GM21528 (cell line): Measurements from ENCODE around the gene MORN4.
"Not testable (repeated sequence)": the region's sequence is repeated elsewhere in the genome, so short reads cannot be mapped to it uniquely, and the experiment has no call there.

ENCODE experiments used
- ATAC-seq: cut with Tn5 transposase; IDR thresholded peaks from one replicate; pipeline ENCODE4 v1.9.1; 2021; ENCODE audit warnings: mild to moderate bottlenecking, moderate library complexity; ENCODE audit not compliant: unreplicated experiment, low FRiP score

MORN4 gene

GRCh38 chr10:97632949-97633884, at the start of gene MORN4:
Gene MORN4, minus strand, starts transcription at chr10:97633500. Its CDS starts 13,847 bp downstream, at chr10:97619653.
- peak; percentile 97 for ATAC-seq

GRCh38 chr10:97682042-97682441, 48.7 kb upstream of the MORN4 start:
- no peak for ATAC-seq

- no peak for ATAC-seq
Measured at GRCh38 chr10:97679594-97679993, 46.3 kb upstream of the MORN4 start.

- ATAC-seq, result peak; percentile 62
Measured at GRCh38 chr10:97676770-97677581, 43.7 kb upstream of the MORN4 start.

- ATAC-seq, result no peak
Measured at GRCh38 chr10:97675222-97675621, 41.9 kb upstream of the MORN4 start.

GRCh38 chr10:97673736-97674525, 40.6 kb upstream of the MORN4 start:
- ATAC-seq, result no peak

- no peak for ATAC-seq
Measured at GRCh38 chr10:97669571-97669970, 36.3 kb upstream of the MORN4 start.

- no peak for ATAC-seq
Measured at GRCh38 chr10:97667463-97667862, 34.2 kb upstream of the MORN4 start.

GRCh38 chr10:97666992-97667391, 33.7 kb upstream of the MORN4 start:
- ATAC-seq, result no peak

- ATAC-seq, result no peak
Measured at GRCh38 chr10:97664282-97664850, 31.1 kb upstream of the MORN4 start.

- ATAC-seq, result no peak
Measured at GRCh38 chr10:97659589-97659988, 26.3 kb upstream of the MORN4 start.

GRCh38 chr10:97656777-97657176, 23.5 kb upstream of the MORN4 start:
- no peak for ATAC-seq

- ATAC-seq, result no peak
Measured at GRCh38 chr10:97651773-97652172, 18.5 kb upstream of the MORN4 start.

GRCh38 chr10:97650726-97651125, 17.4 kb upstream of the MORN4 start:
- ATAC-seq, result no peak

- not testable (repeated sequence) for ATAC-seq
Measured at GRCh38 chr10:97649405-97649750, 16.1 kb upstream of the MORN4 start.

GRCh38 chr10:97648562-97649404, 15.5 kb upstream of the MORN4 start:
- ATAC-seq, result peak; percentile 85

GRCh38 chr10:97647556-97647955, 14.3 kb upstream of the MORN4 start:
- no peak for ATAC-seq

GRCh38 chr10:97644936-97645335, 11.6 kb upstream of the MORN4 start:
- no peak for ATAC-seq

- ATAC-seq, result no peak
Measured at GRCh38 chr10:97643441-97643985, 10.2 kb upstream of the MORN4 start.
